ENCODE data around the gene HS2ST1.
"Not testable (repeated sequence)": the region's sequence is repeated elsewhere in the genome, so short reads cannot be mapped to it uniquely, and the experiment has no call there.

Gene HS2ST1

GRCh38 chr1:86948212-86948611, 33.8 kb downstream of the HS2ST1 start:
- Histone ChIP-seq H3K36me3 (ENCODE audit: control insufficient read depth, insufficient read depth, low read length) (no peaks in the 10 kb centered on the region), H3K4me3 (ENCODE audit: extremely low read depth, insufficient read depth, low read length, poor library complexity, severe bottlenecking) (no peak overlapping the region), H3K27ac (ENCODE audit: low read depth, low read length, severe bottlenecking) (no peak overlapping the region), H3K9me3 (ENCODE audit: control insufficient read depth, low read length) (no peaks in the 10 kb centered on the region), H3K4me1 (ENCODE audit: control insufficient read depth, insufficient read depth, low read length, poor library complexity, severe bottlenecking) (no peaks in the 10 kb centered on the region)
- WGBS, 2 experiments (ENCODE audit: insufficient coverage in 2 of 2), result 88 to 92% methylated on average over 2 to 3 of the region's 5 CpGs

DNA sequence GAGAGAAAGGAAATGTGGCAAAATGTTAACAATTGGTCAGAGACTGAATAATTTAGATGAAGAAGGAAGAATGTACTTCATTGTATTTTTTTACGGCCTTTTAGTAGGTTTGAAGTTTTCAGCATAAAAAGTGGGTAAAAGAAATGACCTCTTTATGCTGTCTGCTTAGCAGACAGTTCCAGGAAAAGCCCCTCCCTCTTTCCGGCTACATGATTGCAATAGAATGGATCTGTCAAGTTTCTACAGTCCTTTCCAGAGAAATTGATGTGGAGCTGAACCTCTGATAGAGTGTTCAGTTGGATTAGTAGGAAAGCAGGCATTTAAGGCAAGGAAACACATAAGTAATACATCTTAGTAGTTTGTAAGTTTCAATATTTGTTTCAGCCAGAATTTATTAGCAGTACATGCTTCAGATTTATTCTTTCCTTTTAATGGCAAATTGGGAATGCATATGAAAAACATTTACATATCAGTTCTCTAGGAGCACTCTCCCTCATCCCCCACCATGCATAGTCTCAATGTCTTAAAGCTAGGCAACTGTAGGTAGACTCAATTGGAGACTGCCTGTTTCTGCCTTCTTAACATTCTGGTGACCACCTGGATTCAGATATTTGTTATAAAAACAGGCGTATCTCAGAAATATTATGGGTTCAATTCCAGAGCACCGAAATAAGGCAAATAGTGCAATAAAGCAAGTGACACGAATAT, 36.4 kb downstream of the HS2ST1 start:
- 83 to 97% methylated on average over 3 of the region's 5 CpGs for WGBS, 2 experiments (ENCODE audit: insufficient coverage in 2 of 2)
- H3K27ac ChIP-seq (ENCODE audit: low read depth, low read length, severe bottlenecking), result no peak overlapping the region
- no peaks in the 10 kb centered on the region for H3K9me3 ChIP-seq (ENCODE audit: control insufficient read depth, low read length)
- no peaks in the 10 kb centered on the region for H3K4me1 ChIP-seq (ENCODE audit: control insufficient read depth, insufficient read depth, low read length, poor library complexity, severe bottlenecking)
- H3K4me3 ChIP-seq (ENCODE audit: extremely low read depth, insufficient read depth, low read length, poor library complexity, severe bottlenecking), result no peak overlapping the region
- no peaks in the 10 kb centered on the region for H3K36me3 ChIP-seq (ENCODE audit: control insufficient read depth, insufficient read depth, low read length)

GRCh38 chr1:86951430-86951829, 37.0 kb downstream of the HS2ST1 start:
- no peak overlapping the region for H3K27ac ChIP-seq (ENCODE audit: low read depth, low read length, severe bottlenecking)
- no peak overlapping the region for H3K4me3 ChIP-seq (ENCODE audit: extremely low read depth, insufficient read depth, low read length, poor library complexity, severe bottlenecking)
- H3K4me1 ChIP-seq (ENCODE audit: control insufficient read depth, insufficient read depth, low read length, poor library complexity, severe bottlenecking), result no peaks in the 10 kb centered on the region
- no peaks in the 10 kb centered on the region for H3K9me3 ChIP-seq (ENCODE audit: control insufficient read depth, low read length)
- WGBS, 2 experiments (ENCODE audit: insufficient coverage in 2 of 2), result no CpG with 5 or more reads among the region's 1 CpG
- no peaks in the 10 kb centered on the region for H3K36me3 ChIP-seq (ENCODE audit: control insufficient read depth, insufficient read depth, low read length)

DNA sequence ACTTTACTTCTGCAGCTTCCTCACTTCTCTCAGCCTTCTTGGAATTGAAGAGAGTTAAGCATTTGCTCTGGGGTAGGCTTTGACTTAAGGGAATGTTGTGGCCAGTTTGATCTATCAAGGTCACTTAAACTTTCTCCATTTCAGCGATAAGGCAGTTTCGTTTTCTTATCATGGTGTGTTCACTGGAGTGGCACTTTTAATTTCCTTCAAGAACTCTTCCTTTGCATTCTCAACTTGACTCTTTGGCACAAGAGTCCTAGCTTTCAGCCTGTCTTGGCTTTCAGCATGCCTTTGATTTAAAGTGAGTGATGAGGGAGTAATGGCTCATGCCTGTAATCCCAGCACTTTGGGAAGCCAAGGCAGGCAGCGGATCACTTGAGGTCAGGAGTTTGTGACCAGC, 38.7 kb downstream of the HS2ST1 start:
- H3K9me3 ChIP-seq (ENCODE audit: control insufficient read depth, low read length), result no peaks in the 10 kb centered on the region
- WGBS, 2 experiments (ENCODE audit: insufficient coverage in 2 of 2), result 50 to 96% methylated on average over 1 to 3 of the region's 3 CpGs
- no peak overlapping the region for H3K4me3 ChIP-seq (ENCODE audit: extremely low read depth, insufficient read depth, low read length, poor library complexity, severe bottlenecking)
- H3K36me3 ChIP-seq (ENCODE audit: control insufficient read depth, insufficient read depth, low read length), result no peaks in the 10 kb centered on the region
- no peaks in the 10 kb centered on the region for H3K4me1 ChIP-seq (ENCODE audit: control insufficient read depth, insufficient read depth, low read length, poor library complexity, severe bottlenecking)
- no peak overlapping the region for H3K27ac ChIP-seq (ENCODE audit: low read depth, low read length, severe bottlenecking)

DNA sequence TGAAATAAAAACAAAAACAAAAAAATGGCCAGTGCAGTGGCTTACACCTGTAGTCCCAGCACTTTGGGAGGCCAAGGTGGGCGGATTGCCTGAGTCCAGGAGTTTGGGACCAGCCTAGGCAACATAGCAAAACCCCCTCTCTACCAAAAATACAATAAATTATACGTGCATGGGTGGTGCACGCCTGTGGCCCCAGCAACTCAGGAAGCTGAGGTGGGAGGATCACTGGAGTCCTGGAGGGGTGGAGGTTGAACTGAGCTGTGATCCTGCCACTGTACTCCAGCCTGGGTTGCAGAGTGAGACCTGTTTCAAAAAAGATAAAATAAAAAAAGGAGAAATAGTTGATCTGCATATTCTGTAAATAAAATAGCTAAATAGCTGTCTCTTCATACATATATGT, 41.2 kb downstream of the HS2ST1 start:
- WGBS, 2 experiments (ENCODE audit: insufficient coverage in 2 of 2), result 100% methylated on average over 1 to 2 of the region's 3 CpGs
- no peak overlapping the region for H3K27ac ChIP-seq (ENCODE audit: low read depth, low read length, severe bottlenecking)
- H3K9me3 ChIP-seq (ENCODE audit: control insufficient read depth, low read length), result no peaks in the 10 kb centered on the region
- H3K36me3 ChIP-seq (ENCODE audit: control insufficient read depth, insufficient read depth, low read length), result peaks cover 3% of the 10 kb centered on the region
- no peak overlapping the region for H3K4me3 ChIP-seq (ENCODE audit: extremely low read depth, insufficient read depth, low read length, poor library complexity, severe bottlenecking)
- H3K4me1 ChIP-seq (ENCODE audit: control insufficient read depth, insufficient read depth, low read length, poor library complexity, severe bottlenecking), result no peaks in the 10 kb centered on the region

GRCh38 chr1:86956221-86956620, 41.8 kb downstream of the HS2ST1 start:
- Histone ChIP-seq H3K4me3 (ENCODE audit: extremely low read depth, insufficient read depth, low read length, poor library complexity, severe bottlenecking) (no peak overlapping the region), H3K9me3 (ENCODE audit: control insufficient read depth, low read length) (no peaks in the 10 kb centered on the region), H3K4me1 (ENCODE audit: control insufficient read depth, insufficient read depth, low read length, poor library complexity, severe bottlenecking) (no peaks in the 10 kb centered on the region), H3K36me3 (ENCODE audit: control insufficient read depth, insufficient read depth, low read length) (peaks cover 3% of the 10 kb centered on the region), H3K27ac (ENCODE audit: low read depth, low read length, severe bottlenecking) (no peak overlapping the region)

DNA sequence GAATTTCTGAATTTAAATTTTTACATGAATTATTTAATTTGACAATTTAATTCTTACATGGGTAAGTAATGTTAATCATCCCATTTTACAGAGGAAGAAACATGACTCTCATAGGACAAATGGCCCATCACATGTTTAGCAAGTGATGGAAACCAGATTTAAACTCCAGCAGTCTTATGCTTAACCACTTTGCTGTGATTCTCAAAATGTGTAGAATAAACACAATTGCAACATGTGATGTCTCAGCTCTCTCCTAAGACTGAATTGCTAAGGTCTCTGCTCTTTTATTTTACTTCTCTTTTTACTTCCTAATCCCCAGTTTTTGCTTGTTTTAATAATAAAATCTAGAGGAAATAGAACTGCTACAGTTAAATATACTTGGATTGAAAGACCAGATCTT, 42.8 kb downstream of the HS2ST1 start:
- Histone ChIP-seq H3K4me1 (ENCODE audit: control insufficient read depth, insufficient read depth, low read length, poor library complexity, severe bottlenecking) (no peaks in the 10 kb centered on the region), H3K36me3 (ENCODE audit: control insufficient read depth, insufficient read depth, low read length) (peaks cover 3% of the 10 kb centered on the region), H3K9me3 (ENCODE audit: control insufficient read depth, low read length) (no peaks in the 10 kb centered on the region), H3K4me3 (ENCODE audit: extremely low read depth, insufficient read depth, low read length, poor library complexity, severe bottlenecking) (no peak overlapping the region), H3K27ac (ENCODE audit: low read depth, low read length, severe bottlenecking) (no peak overlapping the region)

GRCh38 chr1:86960548-86960947, 46.1 kb downstream of the HS2ST1 start:
- Histone ChIP-seq H3K36me3 (ENCODE audit: control insufficient read depth, insufficient read depth, low read length) (peaks cover 3% of the 10 kb centered on the region), H3K4me1 (ENCODE audit: control insufficient read depth, insufficient read depth, low read length, poor library complexity, severe bottlenecking) (no peaks in the 10 kb centered on the region), H3K9me3 (ENCODE audit: control insufficient read depth, low read length) (no peaks in the 10 kb centered on the region), H3K4me3 (ENCODE audit: extremely low read depth, insufficient read depth, low read length, poor library complexity, severe bottlenecking) (no peak overlapping the region), H3K27ac (ENCODE audit: low read depth, low read length, severe bottlenecking) (no peak overlapping the region)

DNA sequence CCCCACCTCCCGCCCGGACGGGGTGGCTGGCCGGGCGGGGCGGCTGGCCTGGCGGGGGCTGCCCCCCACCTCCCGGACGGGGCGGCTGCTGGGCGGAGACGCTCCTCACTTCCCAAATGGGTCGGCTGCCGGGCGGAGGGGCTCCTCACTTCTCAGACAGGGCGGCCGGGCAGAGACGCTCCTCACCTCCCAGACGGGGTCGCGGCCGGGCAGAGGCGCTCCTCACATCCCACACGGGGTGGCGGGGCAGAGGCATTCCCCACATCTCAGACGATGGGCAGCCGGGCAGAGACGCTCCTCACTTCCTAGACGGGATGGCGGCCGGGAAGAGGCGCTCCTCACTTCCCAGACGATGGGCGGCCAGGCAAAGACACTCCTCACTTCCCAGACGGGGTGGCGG, 49.4 kb downstream of the HS2ST1 start:
- not testable (repeated sequence) for H3K36me3 ChIP-seq (ENCODE audit: control insufficient read depth, insufficient read depth, low read length); H3K4me1 ChIP-seq (ENCODE audit: control insufficient read depth, insufficient read depth, low read length, poor library complexity, severe bottlenecking); H3K27ac ChIP-seq (ENCODE audit: low read depth, low read length, severe bottlenecking); H3K4me3 ChIP-seq (ENCODE audit: extremely low read depth, insufficient read depth, low read length, poor library complexity, severe bottlenecking); H3K9me3 ChIP-seq (ENCODE audit: control insufficient read depth, low read length)
- 94 to 95% methylated on average over 14 to 20 of the region's 36 CpGs for WGBS, 2 experiments (ENCODE audit: insufficient coverage in 2 of 2)

- Histone ChIP-seq H3K36me3 (ENCODE audit: control insufficient read depth, insufficient read depth, low read length) (no peaks in the 10 kb centered on the region), H3K4me3 (ENCODE audit: extremely low read depth, insufficient read depth, low read length, poor library complexity, severe bottlenecking) (no peak overlapping the region), H3K9me3 (ENCODE audit: control insufficient read depth, low read length) (no peaks in the 10 kb centered on the region), H3K4me1 (ENCODE audit: control insufficient read depth, insufficient read depth, low read length, poor library complexity, severe bottlenecking) (no peaks in the 10 kb centered on the region), H3K27ac (ENCODE audit: low read depth, low read length, severe bottlenecking) (no peak overlapping the region)
- WGBS, 2 experiments (ENCODE audit: insufficient coverage in 2 of 2), result 60% methylated on average over 1 of the region's 2 CpGs; no CpG with 5 or more reads in 1 of the 2 experiments
These were observed 50.8 kb downstream of the HS2ST1 start for GRCh38 chr1:86965012-86965826.

DNA sequence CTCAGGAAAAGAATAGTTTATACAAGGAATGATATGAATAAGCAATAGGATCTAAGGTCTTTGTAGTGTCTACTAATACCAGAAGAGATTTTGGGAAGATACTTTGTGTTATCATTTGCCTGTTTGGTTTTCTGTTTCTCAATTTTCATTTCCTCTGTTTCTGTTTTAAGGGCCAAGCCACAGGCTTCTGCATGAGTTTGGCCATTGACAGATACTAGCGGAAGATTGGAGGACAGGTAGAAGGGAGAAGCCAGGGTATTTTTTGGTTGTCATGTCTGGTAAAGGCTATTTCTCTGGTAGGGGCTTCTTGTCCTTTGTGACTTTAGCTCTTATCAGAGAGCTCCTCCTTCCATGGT, 51.4 kb downstream of the HS2ST1 start:
- Histone ChIP-seq H3K9me3 (ENCODE audit: control insufficient read depth, low read length) (no peaks in the 10 kb centered on the region), H3K36me3 (ENCODE audit: control insufficient read depth, insufficient read depth, low read length) (no peaks in the 10 kb centered on the region), H3K4me3 (ENCODE audit: extremely low read depth, insufficient read depth, low read length, poor library complexity, severe bottlenecking) (no peak overlapping the region), H3K27ac (ENCODE audit: low read depth, low read length, severe bottlenecking) (no peak overlapping the region), H3K4me1 (ENCODE audit: control insufficient read depth, insufficient read depth, low read length, poor library complexity, severe bottlenecking) (no peaks in the 10 kb centered on the region)
- 80% methylated on average over 1 of the region's 1 CpG; no CpG with 5 or more reads in 1 of the 2 experiments for WGBS, 2 experiments (ENCODE audit: insufficient coverage in 2 of 2)
